Stomach (tissue), 9 donors: ENCODE measurements around the gene RCE1. TPM values are rescaled to one million over a fixed set of nuclear protein-coding genes. Genes with fewer than 3 reads are reported as not detected.
A peak's percentile ranks its signal among the peaks of the same experiment; 100 is the strongest.

Source experiments
- DNase-seq, 2 donors: peaks; one replicate each; pipeline versions ENCODE4 v3.0.0 to v3.0.0-alpha.2; 2013 to 2019
- H3K27ac ChIP-seq, 5 donors: fragments of 200-600 bp in 4 of 5; sonication (generic) in 4 of 5; one replicate each; pipeline ENCODE4 v1.5.1; 2013 to 2019; ENCODE audit warnings: mild to moderate bottlenecking in 1 of 5, moderate library complexity in 1 of 5
- H3K27me3 ChIP-seq, 3 donors: fragments of 200-600 bp; sonication (generic); one replicate each; pipeline ENCODE4 v1.5.1; 2017 to 2019; ENCODE audit warnings: mixed run types in 1 of 3
- H3K36me3 ChIP-seq, 4 donors: fragments of 200-600 bp; sonication (generic); 1 replicate in 3 of 4; 2 replicates in 1 of 4; pipeline ENCODE4 v1.5.1; 2016 to 2019
- H3K4me1 ChIP-seq, 4 donors: fragments of 200-600 bp; sonication (generic); one replicate each; pipeline ENCODE4 v1.5.1; 2016 to 2019
- H3K4me3 ChIP-seq, 4 donors: fragments of 200-600 bp; sonication (generic) in 3 of 4; one replicate each; pipeline ENCODE4 v1.5.1; 2016 to 2019; ENCODE audit warnings: mild to moderate bottlenecking in 1 of 4
- H3K9me3 ChIP-seq, 4 donors: fragments of 200-600 bp; sonication (generic); one replicate each; pipeline ENCODE4 v1.5.1; 2016 to 2019
- EP300 ChIP-seq: sonication (generic); formaldehyde crosslinking; IDR thresholded peaks from one replicate; pipeline ENCODE4 v1.6.1; 2017; ENCODE audit warnings: antibody characterized with exemption
- POLR2A ChIP-seq, 4 donors: fragments of 450-650 bp; IDR thresholded peaks; one replicate each; pipeline ENCODE4 v1.6.1; 2016; ENCODE audit warnings: antibody characterized with exemption in 4 of 4, control low read depth in 2 of 4, mild to moderate bottlenecking in 1 of 4, moderate library complexity in 1 of 4
- POLR2AphosphoS5 ChIP-seq, 3 donors: sonication (generic); formaldehyde crosslinking; IDR thresholded peaks; one replicate each; pipeline ENCODE4 v1.6.1; 2016; ENCODE audit warnings: antibody characterized with exemption in 3 of 3
- WGBS, 5 donors: extraction: QIAGEN DNeasy Blood & Tissue Kit in 3 of 5; methylation state at CpG; one replicate each; pipeline versions ENCODE4 v1.1.5 to v1.1.7; 2013 to 2018; 5-methylcytosine and 5-hydroxymethylcytosine counted together
- intact Hi-C: fragments of 100-400 bp; cut with DNase I; formaldehyde crosslinking; loops from one replicate; pipeline ENCODE4 v1.15.1; 2023; ENCODE audit warnings: low total_unique reads
- polyA plus RNA-seq, 3 donors: library from polyadenylated mRNA; stranded (reverse); fragments of 200-250 nt; gene quantifications; one replicate each; pipeline ENCODE4 v1.2.3, GENCODE V29; 2013
- total RNA-seq, 5 donors: library from RNA; depleted of rRNA; stranded (reverse); fragments of >200 nt; gene quantifications; one replicate each; pipeline versions ENCODE4 v1.1.0 to v1.2.3, GENCODE V29; 2014 to 2016
- TF ChIP-seq, protein P1 (sequence below), 7 experiments: fragments of 450-650 bp in 4 of 7; fragments of 200-600 bp in 3 of 7; sonication (generic) in 3 of 7; IDR thresholded peaks; one replicate each; pipeline ENCODE4 v1.5.1; 2016 to 2019; ENCODE audit warnings: antibody characterized with exemption in 7 of 7, control low read depth in 2 of 7, mild to moderate bottlenecking in 1 of 7
- donor health status: healthy with polysubstance abuse.
- donor health status: Bipolar disorder and iron deficiency.
- donor health status: healthy.

The RCE1 gene
- total and polyA plus RNA-seq, 8 donors: 0.58 to 124 (median 14.7) TPM

DNA sequence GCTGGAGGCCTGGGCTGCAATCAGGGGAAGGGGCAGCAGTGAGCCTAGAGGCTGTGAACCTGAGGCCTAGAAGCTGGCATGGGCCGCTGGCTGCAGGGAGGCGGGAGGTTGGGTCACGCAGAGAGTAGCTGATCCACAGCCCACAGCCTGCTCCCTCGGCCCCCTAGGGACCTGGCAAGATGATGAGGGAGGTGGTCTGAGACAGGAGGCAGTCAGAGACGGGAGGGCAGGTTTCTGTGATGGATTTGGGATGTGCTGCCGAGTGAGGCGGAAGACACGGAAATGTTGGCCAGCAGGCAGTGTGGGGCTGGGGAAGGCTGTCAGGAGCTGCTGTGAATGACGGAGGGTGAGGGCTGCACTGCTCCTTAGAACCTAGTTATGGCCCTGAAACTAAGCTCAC is 36.3 kb downstream of the RCE1 start:
- H3K36me3 ChIP-seq: no peaks in the 10 kb centered on the region
- peak overlapping the region; percentile 9 to 80 (median 71) for H3K27ac ChIP-seq
- no peak for DNase-seq
- TF ChIP-seq EP300 (no peak), POLR2A (IDR thresholded peaks at IDR 0.05) (no peak), POLR2AphosphoS5 (IDR thresholded peaks at IDR 0.05) (no peak)
- TF ChIP-seq, protein P1, sequence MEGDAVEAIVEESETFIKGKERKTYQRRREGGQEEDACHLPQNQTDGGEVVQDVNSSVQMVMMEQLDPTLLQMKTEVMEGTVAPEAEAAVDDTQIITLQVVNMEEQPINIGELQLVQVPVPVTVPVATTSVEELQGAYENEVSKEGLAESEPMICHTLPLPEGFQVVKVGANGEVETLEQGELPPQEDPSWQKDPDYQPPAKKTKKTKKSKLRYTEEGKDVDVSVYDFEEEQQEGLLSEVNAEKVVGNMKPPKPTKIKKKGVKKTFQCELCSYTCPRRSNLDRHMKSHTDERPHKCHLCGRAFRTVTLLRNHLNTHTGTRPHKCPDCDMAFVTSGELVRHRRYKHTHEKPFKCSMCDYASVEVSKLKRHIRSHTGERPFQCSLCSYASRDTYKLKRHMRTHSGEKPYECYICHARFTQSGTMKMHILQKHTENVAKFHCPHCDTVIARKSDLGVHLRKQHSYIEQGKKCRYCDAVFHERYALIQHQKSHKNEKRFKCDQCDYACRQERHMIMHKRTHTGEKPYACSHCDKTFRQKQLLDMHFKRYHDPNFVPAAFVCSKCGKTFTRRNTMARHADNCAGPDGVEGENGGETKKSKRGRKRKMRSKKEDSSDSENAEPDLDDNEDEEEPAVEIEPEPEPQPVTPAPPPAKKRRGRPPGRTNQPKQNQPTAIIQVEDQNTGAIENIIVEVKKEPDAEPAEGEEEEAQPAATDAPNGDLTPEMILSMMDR (IDR thresholded peaks at IDR 0.05): no peak
- no peaks in the 10 kb centered on the region for H3K27me3 ChIP-seq
- intact Hi-C loops: no loop called here
- no peak overlapping the region for H3K4me3 ChIP-seq
- no peaks in the 10 kb centered on the region for H3K9me3 ChIP-seq
- H3K4me1 ChIP-seq: peaks cover 46 to 54% (median 51%) of the 10 kb centered on the region in 4 donors
- 49 to 89% (median 69%) methylated on average over 9 of the region's 9 CpGs for WGBS, 5 donors

DNA sequence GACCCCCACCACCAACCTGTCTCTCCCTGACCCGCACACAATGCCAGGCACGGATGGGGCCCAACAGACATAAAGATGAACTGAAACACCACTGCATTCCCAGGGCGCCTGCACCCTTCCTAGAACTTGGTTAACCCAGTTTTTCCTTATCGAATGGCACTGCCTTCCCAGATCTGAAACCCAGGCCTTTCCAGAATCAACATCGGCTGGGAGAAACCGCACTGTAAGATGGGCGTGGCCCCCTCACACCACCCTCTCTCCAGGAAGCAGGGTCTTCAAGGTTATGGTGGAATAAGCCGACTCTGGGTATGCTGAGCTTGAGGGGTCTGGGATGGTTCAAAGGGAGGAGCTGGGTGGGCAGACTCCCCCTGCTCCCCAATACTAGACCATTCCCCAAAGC is 36.8 kb downstream of the RCE1 start:
- TF ChIP-seq POLR2A (IDR thresholded peaks at IDR 0.05): no peak
- TF ChIP-seq POLR2AphosphoS5 (IDR thresholded peaks at IDR 0.05): no peak
- no peak for TF ChIP-seq EP300
- TF ChIP-seq, protein P1 (IDR thresholded peaks at IDR 0.05): no peak

DNA sequence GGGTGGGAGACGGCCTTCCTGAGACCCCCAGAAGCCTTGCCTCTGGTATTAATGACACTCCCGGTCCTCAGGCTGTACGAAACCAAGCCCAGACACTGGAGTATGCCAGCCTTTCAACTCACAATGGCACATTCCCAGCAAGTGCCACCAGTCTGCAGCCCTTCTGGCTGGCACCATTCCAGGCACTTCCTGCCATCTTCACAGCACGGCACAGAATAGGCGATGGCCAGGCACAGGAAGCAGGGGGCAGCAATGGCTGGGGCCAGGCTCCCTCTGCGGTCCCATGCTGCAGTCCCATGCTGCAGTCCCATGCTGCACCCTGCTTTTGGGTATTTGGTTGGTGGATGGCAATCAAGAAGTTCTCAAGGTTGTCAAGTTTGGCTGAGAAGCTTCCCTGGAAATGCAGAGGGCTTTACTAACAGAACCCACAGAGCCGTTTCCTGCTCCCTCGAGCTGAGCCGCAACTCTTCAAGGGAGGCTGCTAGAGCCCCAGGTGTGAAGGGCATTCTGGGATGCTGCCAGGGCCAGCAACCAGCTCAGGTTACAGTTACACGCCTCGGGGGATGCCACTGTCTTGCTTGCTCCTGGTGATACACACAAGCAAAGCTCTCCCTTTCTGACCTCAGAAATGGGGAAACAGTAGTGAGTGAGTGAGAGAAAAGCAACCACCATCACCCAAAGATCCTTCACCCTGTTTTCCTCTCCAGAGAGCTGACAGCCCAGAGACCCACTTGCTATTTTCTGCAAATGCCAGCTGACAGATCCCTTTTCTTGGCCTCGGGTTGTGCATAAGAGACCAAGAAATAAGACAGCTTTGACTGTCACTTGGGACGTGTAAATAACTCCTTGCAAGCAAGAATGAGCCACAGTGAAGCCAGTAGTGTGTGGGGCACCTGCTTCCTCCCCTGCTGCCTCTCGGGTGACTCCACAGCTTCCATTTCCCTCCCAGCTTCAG is 37.5 kb downstream of the RCE1 start:
- peak overlapping the region; percentile 9 to 80 (median 71) for H3K27ac ChIP-seq
- H3K4me3 ChIP-seq: no peak overlapping the region
- H3K9me3 ChIP-seq: no peaks in the 10 kb centered on the region
- no peaks in the 10 kb centered on the region for H3K36me3 ChIP-seq
- no peaks in the 10 kb centered on the region for H3K27me3 ChIP-seq
- no peak for TF ChIP-seq POLR2A (IDR thresholded peaks at IDR 0.05)
- TF ChIP-seq POLR2AphosphoS5 (IDR thresholded peaks at IDR 0.05): no peak
- TF ChIP-seq, protein P1 (IDR thresholded peaks at IDR 0.05): no peak
- no peak for TF ChIP-seq EP300
- intact Hi-C loops: no loop called here
- peaks cover 46 to 55% (median 52%) of the 10 kb centered on the region in 4 donors for H3K4me1 ChIP-seq
- peak in 1 of 2 donors; percentile 75 for DNase-seq
- WGBS, 5 donors: 38 to 55% (median 41%) methylated on average over 12 to 14 of the region's 14 CpGs

More for the DNA sequence above, 36.8 kb downstream of the RCE1 start:
- peak; percentile 55 to 71 for DNase-seq
- intact Hi-C loops: no loop called here
- WGBS, 5 donors: 26 to 52% (median 43%) methylated on average over 8 of the region's 8 CpGs
- no peak overlapping the region for H3K4me3 ChIP-seq
- no peaks in the 10 kb centered on the region for H3K9me3 ChIP-seq
- H3K27ac ChIP-seq: peak overlapping the region; percentile 9 to 80 (median 71)
- no peaks in the 10 kb centered on the region for H3K27me3 ChIP-seq
- no peaks in the 10 kb centered on the region for H3K36me3 ChIP-seq
- H3K4me1 ChIP-seq: peaks cover 46 to 54% (median 51%) of the 10 kb centered on the region in 4 donors

DNA sequence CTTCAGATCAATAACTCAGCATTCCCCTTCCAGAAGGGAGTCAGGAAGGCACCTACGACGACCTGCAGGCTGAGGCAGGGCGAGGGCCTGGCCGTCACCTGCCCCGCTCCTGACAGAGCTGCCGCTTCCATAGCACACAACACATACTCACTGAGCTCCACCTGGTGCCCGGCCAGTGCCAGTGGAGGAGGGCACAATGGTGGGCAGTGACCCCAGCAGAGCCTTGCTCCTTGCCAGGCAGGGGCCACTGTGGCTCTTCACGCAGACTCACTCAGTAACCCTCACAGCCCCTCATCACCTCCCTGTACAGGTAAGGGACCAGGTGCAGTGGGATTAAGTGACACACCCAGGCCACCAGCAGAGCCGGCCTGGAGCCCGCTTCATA is 38.2 kb downstream of the RCE1 start:
- no peaks in the 10 kb centered on the region for H3K9me3 ChIP-seq
- intact Hi-C loops: no loop called here
- H3K4me3 ChIP-seq: no peak overlapping the region
- 72 to 85% (median 80%) methylated on average over 9 to 10 of the region's 10 CpGs for WGBS, 5 donors
- H3K27me3 ChIP-seq: no peaks in the 10 kb centered on the region
- DNase-seq: no peak
- peak overlapping the region in 4 of 5 donors; percentile 8 to 80 (median 76) for H3K27ac ChIP-seq
- no peaks in the 10 kb centered on the region for H3K36me3 ChIP-seq
- TF ChIP-seq POLR2A (IDR thresholded peaks at IDR 0.05) (no peak), EP300 (no peak), POLR2AphosphoS5 (IDR thresholded peaks at IDR 0.05) (no peak)
- TF ChIP-seq, protein P1 (IDR thresholded peaks at IDR 0.05): no peak
- peaks cover 51 to 60% (median 58%) of the 10 kb centered on the region in 4 donors for H3K4me1 ChIP-seq
